Right lobe of liver (tissue), 4 donors: ENCODE measurements around the gene ADH4.

ENCODE experiments used
- POLR2A ChIP-seq: fragments of 450-650 bp; IDR thresholded peaks from one replicate; pipeline ENCODE4 v1.6.1; 2017; ENCODE audit warnings: antibody characterized with exemption, mild to moderate bottlenecking
- TF ChIP-seq, protein P1 (sequence below), 4 donors: fragments of 200-600 bp in 3 of 4; fragments of 450-650 bp in 1 of 4; IDR thresholded peaks; one replicate each; pipeline versions ENCODE4 v1.5.1 to v1.8.0; 2016 to 2022; ENCODE audit warnings: antibody characterized with exemption in 4 of 4, mild to moderate bottlenecking in 2 of 4
- donor health status: DM: no; HTN: no; CAD: no.
- donor health status: DM: no; HTN: no; CAD: no.
- donor health status: DM: no; HTN: yes; CAD: no.

DNA sequence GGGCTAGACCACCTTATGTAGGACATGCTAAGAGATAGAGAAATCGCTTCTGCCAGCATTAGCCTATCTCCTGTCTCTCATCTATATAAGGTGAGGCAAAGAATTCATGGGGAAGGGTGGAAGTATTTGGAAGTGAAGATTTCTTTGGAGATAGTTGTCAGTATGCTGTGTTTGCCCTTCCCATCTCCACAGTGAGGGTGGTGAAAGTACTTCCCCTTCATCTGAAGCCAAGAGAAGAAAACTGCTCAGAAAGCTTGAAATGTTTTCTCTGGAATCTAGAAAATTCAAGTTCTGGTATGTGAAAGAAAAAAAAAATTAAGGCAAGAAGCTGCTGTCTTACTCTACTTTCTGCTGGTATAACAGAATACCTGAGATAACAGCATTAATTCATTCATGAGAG is 43.2 kb downstream of the ADH4 start:
- TF ChIP-seq, protein P1, sequence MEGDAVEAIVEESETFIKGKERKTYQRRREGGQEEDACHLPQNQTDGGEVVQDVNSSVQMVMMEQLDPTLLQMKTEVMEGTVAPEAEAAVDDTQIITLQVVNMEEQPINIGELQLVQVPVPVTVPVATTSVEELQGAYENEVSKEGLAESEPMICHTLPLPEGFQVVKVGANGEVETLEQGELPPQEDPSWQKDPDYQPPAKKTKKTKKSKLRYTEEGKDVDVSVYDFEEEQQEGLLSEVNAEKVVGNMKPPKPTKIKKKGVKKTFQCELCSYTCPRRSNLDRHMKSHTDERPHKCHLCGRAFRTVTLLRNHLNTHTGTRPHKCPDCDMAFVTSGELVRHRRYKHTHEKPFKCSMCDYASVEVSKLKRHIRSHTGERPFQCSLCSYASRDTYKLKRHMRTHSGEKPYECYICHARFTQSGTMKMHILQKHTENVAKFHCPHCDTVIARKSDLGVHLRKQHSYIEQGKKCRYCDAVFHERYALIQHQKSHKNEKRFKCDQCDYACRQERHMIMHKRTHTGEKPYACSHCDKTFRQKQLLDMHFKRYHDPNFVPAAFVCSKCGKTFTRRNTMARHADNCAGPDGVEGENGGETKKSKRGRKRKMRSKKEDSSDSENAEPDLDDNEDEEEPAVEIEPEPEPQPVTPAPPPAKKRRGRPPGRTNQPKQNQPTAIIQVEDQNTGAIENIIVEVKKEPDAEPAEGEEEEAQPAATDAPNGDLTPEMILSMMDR (IDR thresholded peaks at IDR 0.05), result no peak
- TF ChIP-seq POLR2A, result no peak
